ENCODE data around the gene SERINC3. TPM values are rescaled to one million over a fixed set of nuclear protein-coding genes. Genes with fewer than 3 reads are reported as not detected.

The SERINC3 gene
- total and polyA plus RNA-seq, 2 experiments from 2014 or later = 80.0 to 128 TPM

- H3K4me1 ChIP-seq (ENCODE audit: insufficient read depth) = no peaks in the 10 kb centered on the region
- no peak overlapping the region for H2AFZ ChIP-seq
- H3K4me2 ChIP-seq = no peak overlapping the region
- H3K79me2 ChIP-seq = no peaks in the 10 kb centered on the region
- no peak overlapping the region for H3K27ac ChIP-seq
- H3K9me2 ChIP-seq (replicated peaks; ENCODE audit: insufficient read depth) = no peaks in the 10 kb centered on the region
- TF ChIP-seq EZH2 (IDR thresholded peaks at IDR 0.05; ENCODE audit: borderline replicate concordance) = no peak
- no peaks in the 10 kb centered on the region for H3K27me3 ChIP-seq
- no peaks in the 10 kb centered on the region for H4K20me1 ChIP-seq (ENCODE audit: insufficient read depth, poor library complexity, severe bottlenecking)
- no peak for DNase-seq (ENCODE audit: low spot score)
- H3K9me3 ChIP-seq (ENCODE audit: low read depth) = no peaks in the 10 kb centered on the region
- no peak overlapping the region for H3K4me3 ChIP-seq
- H3K36me3 ChIP-seq (replicated peaks; ENCODE audit: insufficient read depth, low read depth) = peaks cover 3% of the 10 kb centered on the region
- 97% methylated on average over 9 of the region's 9 CpGs for WGBS (ENCODE audit: low lambda C conversion rate, missing lambda C conversion rate)
Measured at GRCh38 chr20:44489223-44489622, 32.6 kb downstream of the SERINC3 start.

- Histone ChIP-seq H3K9me3 (ENCODE audit: low read depth) (no peaks in the 10 kb centered on the region), H3K27ac (no peak overlapping the region), H3K9me2 (replicated peaks; ENCODE audit: insufficient read depth) (no peaks in the 10 kb centered on the region), H4K20me1 (ENCODE audit: insufficient read depth, poor library complexity, severe bottlenecking) (no peaks in the 10 kb centered on the region), H3K79me2 (no peaks in the 10 kb centered on the region), H3K4me3 (no peak overlapping the region), H3K36me3 (replicated peaks; ENCODE audit: insufficient read depth, low read depth) (peaks cover 3% of the 10 kb centered on the region), H3K4me1 (ENCODE audit: insufficient read depth) (no peaks in the 10 kb centered on the region), H3K27me3 (no peaks in the 10 kb centered on the region), H2AFZ (no peak overlapping the region), H3K4me2 (no peak overlapping the region)
- no peak for DNase-seq (ENCODE audit: low spot score)
- TF ChIP-seq EZH2phosphoT487 (IDR thresholded peaks at IDR 0.05; ENCODE audit: low read depth, severe bottlenecking, unreplicated experiment) (no peak), CTCF (IDR thresholded peaks at IDR 0.05; ENCODE audit: poor library complexity) (no peak), EZH2 (IDR thresholded peaks at IDR 0.05; ENCODE audit: borderline replicate concordance) (no peak)
- 93% methylated on average over 5 of the region's 5 CpGs for WGBS (ENCODE audit: low lambda C conversion rate, missing lambda C conversion rate)
Measured at GRCh38 chr20:44488551-44488950, 33.3 kb downstream of the SERINC3 start.

GRCh38 chr20:44485830-44486198 is 36.1 kb downstream of the SERINC3 start:
- no peak overlapping the region for H3K4me3 ChIP-seq
- 86% methylated on average over 2 of the region's 2 CpGs for WGBS (ENCODE audit: low lambda C conversion rate, missing lambda C conversion rate)
- H3K4me1 ChIP-seq (ENCODE audit: insufficient read depth) = no peaks in the 10 kb centered on the region
- H3K9me3 ChIP-seq (ENCODE audit: low read depth) = no peaks in the 10 kb centered on the region
- H3K36me3 ChIP-seq (replicated peaks; ENCODE audit: insufficient read depth, low read depth) = peaks cover 3% of the 10 kb centered on the region
- H4K20me1 ChIP-seq (ENCODE audit: insufficient read depth, poor library complexity, severe bottlenecking) = no peaks in the 10 kb centered on the region
- no peaks in the 10 kb centered on the region for H3K27me3 ChIP-seq
- H3K27ac ChIP-seq = no peak overlapping the region
- TF ChIP-seq EZH2phosphoT487 (IDR thresholded peaks at IDR 0.05; ENCODE audit: low read depth, severe bottlenecking, unreplicated experiment) (no peak), EZH2 (IDR thresholded peaks at IDR 0.05; ENCODE audit: borderline replicate concordance) (no peak), CTCF (IDR thresholded peaks at IDR 0.05; ENCODE audit: poor library complexity) (no peak)
- H3K9me2 ChIP-seq (replicated peaks; ENCODE audit: insufficient read depth) = no peaks in the 10 kb centered on the region
- H3K4me2 ChIP-seq = no peak overlapping the region
- no peaks in the 10 kb centered on the region for H3K79me2 ChIP-seq
- no peak for DNase-seq (ENCODE audit: low spot score)
- H2AFZ ChIP-seq = no peak overlapping the region

- no peaks in the 10 kb centered on the region for H3K9me2 ChIP-seq (replicated peaks; ENCODE audit: insufficient read depth)
- H3K79me2 ChIP-seq = no peaks in the 10 kb centered on the region
- H3K27ac ChIP-seq = no peak overlapping the region
- no peak for DNase-seq (ENCODE audit: low spot score)
- H3K4me3 ChIP-seq = no peak overlapping the region
- H2AFZ ChIP-seq = no peak overlapping the region
- no peak for TF ChIP-seq EZH2phosphoT487 (IDR thresholded peaks at IDR 0.05; ENCODE audit: low read depth, severe bottlenecking, unreplicated experiment)
- no peak for TF ChIP-seq EZH2 (IDR thresholded peaks at IDR 0.05; ENCODE audit: borderline replicate concordance)
- TF ChIP-seq CTCF (IDR thresholded peaks at IDR 0.05; ENCODE audit: poor library complexity) = no peak
- no peaks in the 10 kb centered on the region for H3K9me3 ChIP-seq (ENCODE audit: low read depth)
- 92% methylated on average over 7 of the region's 7 CpGs for WGBS (ENCODE audit: low lambda C conversion rate, missing lambda C conversion rate)
- no peaks in the 10 kb centered on the region for H4K20me1 ChIP-seq (ENCODE audit: insufficient read depth, poor library complexity, severe bottlenecking)
- peaks cover 3% of the 10 kb centered on the region for H3K36me3 ChIP-seq (replicated peaks; ENCODE audit: insufficient read depth, low read depth)
- no peak overlapping the region for H3K4me2 ChIP-seq
- no peaks in the 10 kb centered on the region for H3K4me1 ChIP-seq (ENCODE audit: insufficient read depth)
- H3K27me3 ChIP-seq = no peaks in the 10 kb centered on the region
Measured at GRCh38 chr20:44485078-44485829, 36.6 kb downstream of the SERINC3 start.
